Measurements from ENCODE around the gene PIK3R5. TPM values are rescaled to one million over a fixed set of nuclear protein-coding genes. Genes with fewer than 3 reads are reported as not detected.

The PIK3R5 gene
- polyA plus RNA-seq, 3 donors = 32.1 to 127 (median 47.5) TPM

DNA sequence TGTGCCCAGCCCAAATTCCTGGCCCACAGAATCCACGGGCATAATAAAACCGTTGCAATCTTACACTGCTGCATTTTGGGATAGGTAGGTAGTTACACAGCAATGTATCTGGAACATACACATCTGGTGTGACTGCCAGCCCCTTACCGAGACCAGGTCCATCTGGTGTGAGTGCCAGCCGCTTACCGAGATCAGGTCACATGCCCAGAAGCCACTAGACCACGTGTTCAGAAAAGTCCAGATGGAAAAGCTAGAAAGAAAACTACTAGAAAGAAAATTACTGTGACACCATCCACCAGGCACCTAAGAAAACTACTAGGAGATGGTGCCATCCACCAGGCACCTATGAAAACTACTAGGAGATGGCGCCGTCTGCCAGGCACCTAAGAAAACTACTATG, 19.4 kb downstream of the PIK3R5 start:
- Histone ChIP-seq H2AFZ (ENCODE audit: insufficient read depth, low read depth, low read length, poor library complexity, severe bottlenecking) (no peak overlapping the region), H3K9ac (ENCODE audit: insufficient read depth, low read length, poor library complexity, severe bottlenecking) (peak overlapping the region; percentile 57), H3K4me2 (replicated peaks; ENCODE audit: extremely low read depth, low read length, poor library complexity, severe bottlenecking) (no peak overlapping the region), H3K27ac (ENCODE audit: low read depth in 1 of 2, low read length in 2 of 2) (peak overlapping the region; percentile 88 to 93), H3K79me2 (ENCODE audit: insufficient read depth, low read length) (peaks cover 97% of the 10 kb centered on the region), H4K20me1 (ENCODE audit: insufficient read depth, low read length) (peaks cover 79% of the 10 kb centered on the region), H3K4me3 (replicated peaks in 1 of 3; ENCODE audit: low read depth in 2 of 3, low read length in 3 of 3) (no peak overlapping the region), H3K9me3 (replicated peaks in 1 of 2; ENCODE audit: control insufficient read depth in 1 of 2, insufficient read depth in 1 of 2, low read length in 2 of 2) (no peaks in the 10 kb centered on the region), H3K27me3 (ENCODE audit: control insufficient read depth in 2 of 2, insufficient read depth in 2 of 2, low read length in 2 of 2) (no peaks in the 10 kb centered on the region), H3K36me3 (replicated peaks in 1 of 2; ENCODE audit: control insufficient read depth in 1 of 2, insufficient read depth in 2 of 2, low read length in 2 of 2) (peaks cover 16 to 45% of the 10 kb centered on the region in 2 donors), H3K4me1 (ENCODE audit: control insufficient read depth in 1 of 2, insufficient read depth in 2 of 2, low read length in 2 of 2) (peaks cover 46 to 81% of the 10 kb centered on the region in 2 donors)
- Mint-ChIP-seq H3K36me3 (peaks cover 79 to 81% of the 10 kb centered on the region in 2 donors), H3K27ac (peak overlapping the region; percentile 91 to 96 (median 95)), H3K27me3 (ENCODE audit: low read depth in 3 of 3) (peaks cover 0 to 2% (median 0%) of the 10 kb centered on the region in 3 donors), H3K4me3 (no peak overlapping the region), H3K4me1 (peaks cover 79% of the 10 kb centered on the region), H3K9me3 (peaks cover 0 to 10% (median 0%) of the 10 kb centered on the region in 7 donors)
- WGBS (ENCODE audit: insufficient coverage) = 94% methylated on average over 4 of the region's 8 CpGs
- TF ChIP-seq, protein P1, sequence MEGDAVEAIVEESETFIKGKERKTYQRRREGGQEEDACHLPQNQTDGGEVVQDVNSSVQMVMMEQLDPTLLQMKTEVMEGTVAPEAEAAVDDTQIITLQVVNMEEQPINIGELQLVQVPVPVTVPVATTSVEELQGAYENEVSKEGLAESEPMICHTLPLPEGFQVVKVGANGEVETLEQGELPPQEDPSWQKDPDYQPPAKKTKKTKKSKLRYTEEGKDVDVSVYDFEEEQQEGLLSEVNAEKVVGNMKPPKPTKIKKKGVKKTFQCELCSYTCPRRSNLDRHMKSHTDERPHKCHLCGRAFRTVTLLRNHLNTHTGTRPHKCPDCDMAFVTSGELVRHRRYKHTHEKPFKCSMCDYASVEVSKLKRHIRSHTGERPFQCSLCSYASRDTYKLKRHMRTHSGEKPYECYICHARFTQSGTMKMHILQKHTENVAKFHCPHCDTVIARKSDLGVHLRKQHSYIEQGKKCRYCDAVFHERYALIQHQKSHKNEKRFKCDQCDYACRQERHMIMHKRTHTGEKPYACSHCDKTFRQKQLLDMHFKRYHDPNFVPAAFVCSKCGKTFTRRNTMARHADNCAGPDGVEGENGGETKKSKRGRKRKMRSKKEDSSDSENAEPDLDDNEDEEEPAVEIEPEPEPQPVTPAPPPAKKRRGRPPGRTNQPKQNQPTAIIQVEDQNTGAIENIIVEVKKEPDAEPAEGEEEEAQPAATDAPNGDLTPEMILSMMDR (IDR thresholded peaks at IDR 0.05) = no peak
- DNase-seq = no peak
- intact Hi-C loops (cut with micrococcal nuclease) = no loop called here

DNA sequence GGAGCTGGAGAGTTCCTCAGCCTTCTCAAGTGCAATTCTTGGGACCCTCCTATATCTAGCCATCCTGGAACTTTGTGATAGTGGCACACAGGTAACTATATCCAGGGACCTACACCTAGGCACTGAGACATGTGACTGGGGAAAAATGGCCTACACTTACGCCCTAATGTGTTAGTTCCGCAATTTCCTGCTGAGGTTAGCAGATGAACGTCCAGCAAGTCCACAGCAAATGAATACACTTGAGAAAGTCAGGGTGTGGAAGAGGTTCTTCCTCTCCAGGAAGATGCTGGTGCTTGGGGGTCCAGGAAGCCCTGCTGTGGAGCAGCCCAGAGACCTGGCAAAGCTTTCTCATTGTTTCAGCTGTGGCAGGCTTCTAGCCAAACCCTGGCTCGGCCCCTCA, 20.8 kb downstream of the PIK3R5 start:
- H3K9me3 ChIP-seq (replicated peaks in 1 of 2; ENCODE audit: control insufficient read depth in 1 of 2, insufficient read depth in 1 of 2, low read length in 2 of 2) = no peaks in the 10 kb centered on the region
- peak; percentile 62 to 77 (median 74) for DNase-seq
- H3K4me1 Mint-ChIP-seq = peaks cover 79% of the 10 kb centered on the region
- WGBS (ENCODE audit: insufficient coverage) = 0% methylated on average over 1 of the region's 4 CpGs
- peak overlapping the region in 1 of 3 experiments; percentile 13 for H3K4me3 ChIP-seq (replicated peaks in 1 of 3; ENCODE audit: low read depth in 2 of 3, low read length in 3 of 3)
- peaks cover 83 to 86% of the 10 kb centered on the region in 2 donors for H3K36me3 Mint-ChIP-seq
- peak overlapping the region; percentile 91 to 96 (median 95) for H3K27ac Mint-ChIP-seq
- H3K27me3 Mint-ChIP-seq (ENCODE audit: low read depth in 3 of 3) = peaks cover 0 to 2% (median 0%) of the 10 kb centered on the region in 3 donors
- H3K36me3 ChIP-seq (replicated peaks in 1 of 2; ENCODE audit: control insufficient read depth in 1 of 2, insufficient read depth in 2 of 2, low read length in 2 of 2) = peaks cover 19 to 59% of the 10 kb centered on the region in 2 donors
- H4K20me1 ChIP-seq (ENCODE audit: insufficient read depth, low read length) = peaks cover 88% of the 10 kb centered on the region
- H2AFZ ChIP-seq (ENCODE audit: insufficient read depth, low read depth, low read length, poor library complexity, severe bottlenecking) = no peak overlapping the region
- peak overlapping the region; percentile 88 to 93 for H3K27ac ChIP-seq (ENCODE audit: low read depth in 1 of 2, low read length in 2 of 2)
- intact Hi-C loops (cut with micrococcal nuclease) = no loop called here
- peaks cover 49 to 69% of the 10 kb centered on the region in 2 donors for H3K4me1 ChIP-seq (ENCODE audit: control insufficient read depth in 1 of 2, insufficient read depth in 2 of 2, low read length in 2 of 2)
- no peak overlapping the region for H3K4me3 Mint-ChIP-seq
- no peaks in the 10 kb centered on the region for H3K27me3 ChIP-seq (ENCODE audit: control insufficient read depth in 2 of 2, insufficient read depth in 2 of 2, low read length in 2 of 2)
- H3K9me3 Mint-ChIP-seq = peaks cover 0 to 7% (median 0%) of the 10 kb centered on the region in 7 donors
- peak overlapping the region; percentile 57 for H3K9ac ChIP-seq (ENCODE audit: insufficient read depth, low read length, poor library complexity, severe bottlenecking)
- H3K4me2 ChIP-seq (replicated peaks; ENCODE audit: extremely low read depth, low read length, poor library complexity, severe bottlenecking) = peak overlapping the region; percentile 32
- TF ChIP-seq, protein P1 (IDR thresholded peaks at IDR 0.05) = no peak
- H3K79me2 ChIP-seq (ENCODE audit: insufficient read depth, low read length) = peaks cover 96% of the 10 kb centered on the region
